Right lobe of liver (tissue), 6 donors: Measurements from ENCODE around the gene GAS5. TPM values are rescaled to one million over a fixed set of nuclear protein-coding genes. Genes with fewer than 3 reads are reported as not detected.
"Not testable (repeated sequence)": the region's sequence is repeated elsewhere in the genome, so short reads cannot be mapped to it uniquely, and the experiment has no call there.

ENCODE experiments used
- ATAC-seq, 4 donors: fragments of 200-7000 bp; cut with Tn5 transposase; one replicate each; pipeline ENCODE4 v1.9.1; 2020; ENCODE audit warnings: mild to moderate bottlenecking in 4 of 4, moderate library complexity in 4 of 4
- DNase-seq, 3 donors: peaks; one replicate each; pipeline ENCODE4 v3.0.0-alpha.2; 2020
- H3K27ac ChIP-seq, 3 donors: fragments of 200-600 bp; one replicate each; pipeline ENCODE4 v1.8.0; 2022
- H3K27me3 ChIP-seq, 2 donors: fragments of 200-600 bp; one replicate each; pipeline ENCODE4 v1.8.0; 2022
- H3K36me3 ChIP-seq, 4 donors: fragments of 200-600 bp; sonication (generic) in 1 of 4; one replicate each; pipeline versions ENCODE4 v1.5.1 to v1.8.0; 2017 to 2022; ENCODE audit warnings: control low read depth in 1 of 4
- H3K4me1 ChIP-seq, 4 donors: fragments of 200-600 bp; sonication (generic) in 1 of 4; one replicate each; pipeline versions ENCODE4 v1.5.1 to v1.8.0; 2017 to 2022; ENCODE audit warnings: control low read depth in 1 of 4
- H3K4me3 ChIP-seq, 3 donors: fragments of 200-600 bp; one replicate each; pipeline ENCODE4 v1.8.0; 2022
- H3K9me3 ChIP-seq, 4 donors: fragments of 200-600 bp; sonication (generic) in 1 of 4; one replicate each; pipeline versions ENCODE4 v1.5.1 to v1.8.0; 2017 to 2022; ENCODE audit warnings: control low read depth in 1 of 4
- CTCF ChIP-seq, 4 donors: fragments of 200-600 bp in 3 of 4; fragments of 450-650 bp in 1 of 4; IDR thresholded peaks; one replicate each; pipeline versions ENCODE4 v1.5.1 to v1.8.0; 2016 to 2022; ENCODE audit warnings: antibody characterized with exemption in 4 of 4, mild to moderate bottlenecking in 2 of 4
- POLR2A ChIP-seq: fragments of 450-650 bp; IDR thresholded peaks from one replicate; pipeline ENCODE4 v1.6.1; 2017; ENCODE audit warnings: antibody characterized with exemption, mild to moderate bottlenecking
- WGBS: methylation state at CpG from one replicate; pipeline ENCODE4 v1.1.6; 2018; ENCODE audit warnings: low coverage, low lambda C conversion rate; ENCODE audit not compliant: insufficient coverage; ENCODE audit errors: missing lambda C conversion rate; 5-methylcytosine and 5-hydroxymethylcytosine counted together
- intact Hi-C, 2 donors: fragments of 100-400 bp; cut with DNase I; formaldehyde crosslinking; loops; one replicate each; pipeline versions ENCODE4 v1.11.2 to v1.14.1; 2022
- total RNA-seq, 6 experiments: library from RNA; depleted of rRNA in 2 of 6; stranded (reverse); fragments of >200 nt in 2 of 6; fragmentation: NEBNext Ultra II Directional in 3 of 6; extraction: Animal tissue kit (Norgen Biotek cat#: 25700) in 3 of 6; gene quantifications; one replicate each; pipeline versions ENCODE4 v1.1.0 to v1.2.4, GENCODE V29; 2016 to 2023
- donor health status: DM: no; HTN: yes; CAD: no.
- donor health status: DM: no; HTN: no; CAD: no.
- donor health status: DM: no; HTN: no; CAD: no.
- donor health status: DM: no; HTN: yes; CAD: no.
- donor health status: DM: no; HTN: yes; CAD: no.

GAS5 gene
- total RNA-seq, 6 experiments from 2014 or later = 37.4 to 85.2 (median 61.5) TPM

DNA sequence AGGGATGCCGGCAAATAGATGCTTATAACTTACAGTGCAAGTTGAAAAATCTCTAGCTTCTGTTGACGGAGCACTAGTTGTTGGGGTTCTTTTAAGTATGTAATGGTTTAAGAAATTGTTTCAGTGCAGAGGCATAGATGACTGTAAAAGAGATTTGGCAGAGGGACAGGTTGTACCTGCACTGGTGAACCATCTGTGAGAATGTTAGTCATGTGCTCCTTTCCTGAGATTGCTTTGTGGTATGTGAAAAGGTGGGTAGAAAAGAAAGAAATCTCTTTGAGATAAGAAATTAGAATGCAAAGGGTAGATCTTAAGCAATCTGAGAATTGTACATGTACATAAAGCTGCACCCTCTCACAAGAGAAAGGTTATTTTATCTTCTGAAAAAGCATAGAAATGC, 19.8 kb upstream of the GAS5 start:
- no peak overlapping the region for H3K27ac ChIP-seq
- H3K9me3 ChIP-seq = no peaks in the 10 kb centered on the region
- 94% methylated on average over 2 of the region's 2 CpGs for WGBS
- H3K4me3 ChIP-seq = no peak overlapping the region
- DNase-seq = no peak
- intact Hi-C loops = no loop called here
- peaks cover 0 to 6% (median 2%) of the 10 kb centered on the region in 4 donors for H3K36me3 ChIP-seq
- H3K4me1 ChIP-seq = no peaks in the 10 kb centered on the region
- TF ChIP-seq CTCF (IDR thresholded peaks at IDR 0.05) (no peak), POLR2A (no peak)
- ATAC-seq = no peak
- no peaks in the 10 kb centered on the region for H3K27me3 ChIP-seq

GRCh38 chr1:173886746-173887611, 19.2 kb upstream of the GAS5 start:
- no peaks in the 10 kb centered on the region for H3K4me1 ChIP-seq
- no peak for ATAC-seq
- H3K4me3 ChIP-seq = no peak overlapping the region
- H3K27me3 ChIP-seq = no peaks in the 10 kb centered on the region
- WGBS = 67% methylated on average over 4 of the region's 4 CpGs
- DNase-seq = no peak
- H3K36me3 ChIP-seq = peaks cover 0 to 6% (median 2%) of the 10 kb centered on the region in 4 donors
- intact Hi-C loops = no loop called here
- TF ChIP-seq CTCF (IDR thresholded peaks at IDR 0.05) (no peak), POLR2A (no peak)
- no peak overlapping the region for H3K27ac ChIP-seq
- H3K9me3 ChIP-seq = no peaks in the 10 kb centered on the region

- intact Hi-C loops = no loop called here
- no peaks in the 10 kb centered on the region for H3K27me3 ChIP-seq
- DNase-seq (no peak), ATAC-seq (no peak)
- no peak overlapping the region for H3K4me3 ChIP-seq
- peaks cover 0 to 6% (median 2%) of the 10 kb centered on the region in 4 donors for H3K36me3 ChIP-seq
- no peaks in the 10 kb centered on the region for H3K9me3 ChIP-seq
- no peaks in the 10 kb centered on the region for H3K4me1 ChIP-seq
- TF ChIP-seq POLR2A = no peak
- TF ChIP-seq CTCF (IDR thresholded peaks at IDR 0.05) = no peak
- WGBS = 81% methylated on average over 5 of the region's 5 CpGs
- no peak overlapping the region for H3K27ac ChIP-seq
Measured at GRCh38 chr1:173884701-173885100, 16.9 kb upstream of the GAS5 start.

GRCh38 chr1:173881117-173881516, 13.3 kb upstream of the GAS5 start:
- H3K36me3 ChIP-seq, H3K9me3 ChIP-seq, H3K4me1 ChIP-seq, H3K27me3 ChIP-seq, H3K4me3 ChIP-seq, H3K27ac ChIP-seq, DNase-seq, intact Hi-C loops, ATAC-seq: not testable (repeated sequence)
- WGBS = 84% methylated on average over 4 of the region's 4 CpGs

- DNase-seq = no peak
- ATAC-seq = no peak
- H3K9me3 ChIP-seq = no peaks in the 10 kb centered on the region
- intact Hi-C loops = no loop called here
- H3K36me3 ChIP-seq = no peaks in the 10 kb centered on the region
- no peaks in the 10 kb centered on the region for H3K27me3 ChIP-seq
- H3K27ac ChIP-seq = no peak overlapping the region
- no peaks in the 10 kb centered on the region for H3K4me1 ChIP-seq
- no peak for TF ChIP-seq POLR2A
- TF ChIP-seq CTCF (IDR thresholded peaks at IDR 0.05) = no peak
- no peak overlapping the region for H3K4me3 ChIP-seq
Measured at GRCh38 chr1:173878251-173878650, 10.5 kb upstream of the GAS5 start.
